IMR-90 (cell line): Measurements from ENCODE around the gene CHN2.

ENCODE experiments used
- FOS ChIP-seq: fragments of 150-350 bp; IDR thresholded peaks from 2 replicates; pipeline ENCODE4 v1.6.1; 2016; ENCODE audit warnings: low read depth, low read length
- MAFK ChIP-seq: IDR thresholded peaks from 2 replicates; pipeline ENCODE4 v1.6.1; 2012; ENCODE audit warnings: low read depth, low read length, improper control_type of control experiment
- POLR2A ChIP-seq: IDR thresholded peaks from 2 replicates; pipeline ENCODE4 v1.6.1; 2012; ENCODE audit warnings: mild to moderate bottlenecking, low read depth, low read length
- RFX5 ChIP-seq: IDR thresholded peaks from 2 replicates; pipeline ENCODE4 v1.8.0; 2012; ENCODE audit warnings: low read depth, mild to moderate bottlenecking, low read length, moderate library complexity
- TF ChIP-seq, protein P1 (sequence below): conservative IDR thresholded peaks from 2 replicates; pipeline ENCODE4 v1.5.1; 2012; ENCODE audit warnings: mild to moderate bottlenecking, low read depth, low read length, improper control_type of control experiment
- TF ChIP-seq, protein P2 (sequence below): fragments of 150-350 bp; IDR thresholded peaks from 2 replicates; pipeline ENCODE4 v1.6.1; 2016; ENCODE audit warnings: low read depth, mild to moderate bottlenecking, low read length, moderate library complexity, borderline replicate concordance
- TF ChIP-seq, protein P3 (sequence below): fragments of 150-350 bp; IDR thresholded peaks from 2 replicates; pipeline ENCODE4 v1.6.1; 2017; ENCODE audit warnings: mild to moderate bottlenecking, antibody characterized with exemption, low read length, low read depth

DNA sequence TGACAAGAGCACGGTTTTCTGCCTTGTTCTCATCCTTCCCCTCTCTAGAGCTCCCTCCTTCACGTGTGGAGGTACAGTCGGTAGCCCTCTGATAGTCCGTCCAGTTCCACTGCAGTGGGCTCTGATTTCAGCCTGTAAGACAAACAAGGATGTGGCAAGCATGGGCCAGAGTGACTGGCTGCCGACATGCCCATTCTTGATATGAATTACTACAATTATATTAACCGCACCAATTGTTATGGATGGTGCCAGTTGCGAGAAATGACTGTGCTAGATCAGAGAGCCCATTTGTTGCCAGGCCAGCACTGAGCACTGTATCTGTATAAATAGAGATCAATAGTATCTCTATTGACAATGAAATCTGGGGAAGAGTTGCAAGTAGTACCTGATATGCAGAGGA is 146.6 kb downstream of the CHN2 start:
- TF ChIP-seq, protein P1, sequence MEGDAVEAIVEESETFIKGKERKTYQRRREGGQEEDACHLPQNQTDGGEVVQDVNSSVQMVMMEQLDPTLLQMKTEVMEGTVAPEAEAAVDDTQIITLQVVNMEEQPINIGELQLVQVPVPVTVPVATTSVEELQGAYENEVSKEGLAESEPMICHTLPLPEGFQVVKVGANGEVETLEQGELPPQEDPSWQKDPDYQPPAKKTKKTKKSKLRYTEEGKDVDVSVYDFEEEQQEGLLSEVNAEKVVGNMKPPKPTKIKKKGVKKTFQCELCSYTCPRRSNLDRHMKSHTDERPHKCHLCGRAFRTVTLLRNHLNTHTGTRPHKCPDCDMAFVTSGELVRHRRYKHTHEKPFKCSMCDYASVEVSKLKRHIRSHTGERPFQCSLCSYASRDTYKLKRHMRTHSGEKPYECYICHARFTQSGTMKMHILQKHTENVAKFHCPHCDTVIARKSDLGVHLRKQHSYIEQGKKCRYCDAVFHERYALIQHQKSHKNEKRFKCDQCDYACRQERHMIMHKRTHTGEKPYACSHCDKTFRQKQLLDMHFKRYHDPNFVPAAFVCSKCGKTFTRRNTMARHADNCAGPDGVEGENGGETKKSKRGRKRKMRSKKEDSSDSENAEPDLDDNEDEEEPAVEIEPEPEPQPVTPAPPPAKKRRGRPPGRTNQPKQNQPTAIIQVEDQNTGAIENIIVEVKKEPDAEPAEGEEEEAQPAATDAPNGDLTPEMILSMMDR, result no peak
- TF ChIP-seq MAFK, result no peak
- TF ChIP-seq RFX5, result no peak
- TF ChIP-seq, protein P2, sequence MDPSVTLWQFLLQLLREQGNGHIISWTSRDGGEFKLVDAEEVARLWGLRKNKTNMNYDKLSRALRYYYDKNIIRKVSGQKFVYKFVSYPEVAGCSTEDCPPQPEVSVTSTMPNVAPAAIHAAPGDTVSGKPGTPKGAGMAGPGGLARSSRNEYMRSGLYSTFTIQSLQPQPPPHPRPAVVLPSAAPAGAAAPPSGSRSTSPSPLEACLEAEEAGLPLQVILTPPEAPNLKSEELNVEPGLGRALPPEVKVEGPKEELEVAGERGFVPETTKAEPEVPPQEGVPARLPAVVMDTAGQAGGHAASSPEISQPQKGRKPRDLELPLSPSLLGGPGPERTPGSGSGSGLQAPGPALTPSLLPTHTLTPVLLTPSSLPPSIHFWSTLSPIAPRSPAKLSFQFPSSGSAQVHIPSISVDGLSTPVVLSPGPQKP, result no peak
- no peak for TF ChIP-seq POLR2A
- TF ChIP-seq, protein P3, sequence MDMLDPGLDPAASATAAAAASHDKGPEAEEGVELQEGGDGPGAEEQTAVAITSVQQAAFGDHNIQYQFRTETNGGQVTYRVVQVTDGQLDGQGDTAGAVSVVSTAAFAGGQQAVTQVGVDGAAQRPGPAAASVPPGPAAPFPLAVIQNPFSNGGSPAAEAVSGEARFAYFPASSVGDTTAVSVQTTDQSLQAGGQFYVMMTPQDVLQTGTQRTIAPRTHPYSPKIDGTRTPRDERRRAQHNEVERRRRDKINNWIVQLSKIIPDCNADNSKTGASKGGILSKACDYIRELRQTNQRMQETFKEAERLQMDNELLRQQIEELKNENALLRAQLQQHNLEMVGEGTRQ, result no peak
- no peak for TF ChIP-seq FOS
